ENCODE results near the gene TPBG.

The TPBG gene

DNA sequence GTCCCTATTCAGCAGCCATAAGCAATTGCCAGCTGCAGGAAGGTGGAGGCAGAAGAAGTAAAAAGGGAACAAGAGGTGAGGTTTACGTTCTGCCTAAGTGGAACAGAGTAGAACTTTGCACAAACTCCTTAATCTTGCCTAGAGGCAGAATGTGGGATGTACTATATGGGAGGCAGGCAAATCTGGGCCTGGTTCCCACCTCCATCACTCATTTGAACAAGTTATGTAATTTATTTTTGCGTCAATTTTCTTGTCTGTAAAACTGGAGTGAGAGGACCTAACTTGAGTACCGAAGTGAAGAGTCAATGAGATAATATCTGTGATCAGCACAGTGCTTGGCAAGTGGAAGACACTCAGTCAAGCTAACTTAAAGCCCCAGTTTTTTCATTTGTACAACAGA, 2.0 kb upstream of the TPBG start:
- no peaks in the 10 kb centered on the region for H3K36me3 ChIP-seq (ENCODE audit: control insufficient read depth in 1 of 2, insufficient read depth in 2 of 2, low read length in 2 of 2)
- H3K4me3 ChIP-seq (ENCODE audit: low read depth in 1 of 2, low read length in 2 of 2): no peak overlapping the region
- peaks cover 8 to 29% of the 10 kb centered on the region in 2 donors for H3K27me3 ChIP-seq (ENCODE audit: control insufficient read depth in 1 of 2, insufficient read depth in 2 of 2, low read length in 2 of 2)
- H3K27ac ChIP-seq (ENCODE audit: low read depth, low read length): no peak overlapping the region
- H3K4me1 ChIP-seq (ENCODE audit: control insufficient read depth in 1 of 2, insufficient read depth in 2 of 2, low read length in 2 of 2): peaks cover 4 to 9% of the 10 kb centered on the region in 2 donors
- no peaks in the 10 kb centered on the region for H3K9me3 ChIP-seq (ENCODE audit: control insufficient read depth in 1 of 2, low read length in 2 of 2)
- H3K9ac ChIP-seq (ENCODE audit: low read depth in 1 of 2, low read length in 2 of 2): no peak overlapping the region

DNA sequence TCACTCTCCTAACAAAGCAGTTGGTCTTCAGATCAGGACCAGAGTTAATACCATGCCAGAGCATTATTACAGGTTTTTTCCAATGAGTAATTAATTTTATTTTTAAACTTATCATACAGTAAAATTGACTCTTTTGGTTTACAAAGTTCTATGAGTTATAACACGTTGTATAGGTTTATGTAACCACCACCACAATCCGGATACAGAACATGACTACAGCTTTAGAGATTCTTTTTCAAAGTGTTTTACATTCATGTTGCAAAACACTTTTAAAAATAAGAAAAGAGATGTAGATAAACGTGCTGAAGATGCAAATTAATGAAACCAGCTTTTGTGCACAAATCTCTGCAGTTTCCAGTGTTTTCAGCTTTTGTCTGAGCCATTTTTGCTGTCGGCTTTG, 1.5 kb upstream of the TPBG start:
- Histone ChIP-seq H3K4me1 (ENCODE audit: control insufficient read depth in 1 of 2, insufficient read depth in 2 of 2, low read length in 2 of 2) (peaks cover 4 to 9% of the 10 kb centered on the region in 2 donors), H3K27ac (ENCODE audit: low read depth, low read length) (no peak overlapping the region), H3K9me3 (ENCODE audit: control insufficient read depth in 1 of 2, low read length in 2 of 2) (no peaks in the 10 kb centered on the region), H3K4me3 (ENCODE audit: low read depth in 1 of 2, low read length in 2 of 2) (no peak overlapping the region), H3K9ac (ENCODE audit: low read depth in 1 of 2, low read length in 2 of 2) (no peak overlapping the region), H3K27me3 (ENCODE audit: control insufficient read depth in 1 of 2, insufficient read depth in 2 of 2, low read length in 2 of 2) (peaks cover 8 to 29% of the 10 kb centered on the region in 2 donors), H3K36me3 (ENCODE audit: control insufficient read depth in 1 of 2, insufficient read depth in 2 of 2, low read length in 2 of 2) (no peaks in the 10 kb centered on the region)

DNA sequence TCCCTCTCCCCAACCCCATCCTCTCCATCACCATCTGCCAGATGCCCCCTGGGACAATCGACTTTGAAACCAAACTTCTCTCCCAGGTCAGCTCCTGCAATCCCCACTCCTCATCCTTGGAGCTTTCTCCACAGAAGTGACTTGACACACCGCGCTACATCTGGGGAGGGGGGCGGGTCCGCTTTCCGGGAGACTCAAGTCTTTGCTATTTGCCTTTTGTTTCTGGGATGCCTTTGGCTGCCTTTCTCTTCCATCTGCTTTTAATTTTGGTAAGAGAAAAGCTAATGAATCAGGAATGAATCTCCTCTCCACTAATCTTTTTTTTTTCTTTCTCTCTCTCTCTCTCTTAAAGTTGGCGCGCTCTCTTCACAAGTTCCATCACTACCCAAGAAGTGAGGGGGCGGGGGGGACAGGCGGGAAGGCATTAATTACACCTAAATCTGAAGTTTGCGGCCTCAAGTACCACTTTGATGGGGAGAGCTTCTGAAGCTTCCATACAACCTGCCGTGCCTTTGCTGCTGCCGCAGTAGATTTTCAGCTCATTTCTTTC, 664 bp upstream of the TPBG start:
- peak overlapping the region; percentile 72 to 82 for H3K4me3 ChIP-seq (ENCODE audit: low read depth in 1 of 2, low read length in 2 of 2)
- peak overlapping the region in 1 of 2 donors; percentile 33 for H3K9ac ChIP-seq (ENCODE audit: low read depth in 1 of 2, low read length in 2 of 2)
- no peaks in the 10 kb centered on the region for H3K36me3 ChIP-seq (ENCODE audit: control insufficient read depth in 1 of 2, insufficient read depth in 2 of 2, low read length in 2 of 2)
- H3K27ac ChIP-seq (ENCODE audit: low read depth, low read length): no peak overlapping the region
- H3K27me3 ChIP-seq (ENCODE audit: control insufficient read depth in 1 of 2, insufficient read depth in 2 of 2, low read length in 2 of 2): peaks cover 8 to 29% of the 10 kb centered on the region in 2 donors
- no peaks in the 10 kb centered on the region for H3K9me3 ChIP-seq (ENCODE audit: control insufficient read depth in 1 of 2, low read length in 2 of 2)
- peaks cover 4 to 9% of the 10 kb centered on the region in 2 donors for H3K4me1 ChIP-seq (ENCODE audit: control insufficient read depth in 1 of 2, insufficient read depth in 2 of 2, low read length in 2 of 2)

DNA sequence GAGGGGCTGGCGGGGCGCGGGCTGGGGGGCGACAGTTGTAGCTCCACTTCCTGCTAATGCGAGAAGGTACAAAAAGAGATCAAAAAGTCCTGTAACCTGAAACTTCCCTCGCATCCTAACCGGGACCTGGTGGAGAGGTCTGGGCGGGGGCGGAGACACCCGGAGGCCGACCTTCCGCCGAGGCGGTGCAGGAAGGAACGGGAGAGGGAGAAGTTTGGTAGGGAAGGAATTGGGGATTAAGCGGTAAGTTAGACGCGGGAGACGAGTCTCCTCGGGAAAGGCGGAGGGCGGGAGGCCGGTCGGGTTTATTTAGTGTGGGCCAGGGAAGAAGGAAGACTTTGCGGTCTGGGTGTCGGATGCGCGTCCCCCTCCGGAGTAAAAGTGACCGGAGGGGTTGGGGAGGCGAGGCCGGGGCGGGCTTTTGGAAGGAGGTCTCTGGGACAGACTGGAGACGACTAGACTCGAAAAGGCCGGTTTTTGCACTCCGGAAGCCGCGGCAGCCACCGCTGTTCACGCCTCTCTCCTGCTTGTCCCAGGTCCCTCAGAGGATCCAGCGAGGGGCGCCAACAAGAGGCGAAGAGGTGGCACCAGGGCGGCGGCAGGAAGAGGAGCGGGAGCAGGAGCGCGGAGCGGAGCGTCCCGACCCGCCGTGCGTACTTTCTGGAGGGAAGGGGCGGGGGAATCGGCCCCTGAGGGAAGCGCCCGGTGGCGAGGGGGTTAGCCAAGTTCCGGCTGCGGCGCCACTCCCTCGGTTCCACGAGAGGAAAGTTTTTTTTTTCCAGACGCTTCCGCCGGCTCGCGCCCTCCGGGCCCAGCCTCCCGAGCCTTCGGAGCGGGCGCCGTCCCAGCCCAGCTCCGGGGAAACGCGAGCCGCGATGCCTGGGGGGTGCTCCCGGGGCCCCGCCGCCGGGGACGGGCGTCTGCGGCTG, 734 bp downstream of the TPBG start:
- Histone ChIP-seq H3K4me1 (ENCODE audit: control insufficient read depth in 1 of 2, insufficient read depth in 2 of 2, low read length in 2 of 2) (peaks cover 4 to 9% of the 10 kb centered on the region in 2 donors), H3K36me3 (ENCODE audit: control insufficient read depth in 1 of 2, insufficient read depth in 2 of 2, low read length in 2 of 2) (no peaks in the 10 kb centered on the region), H3K9ac (ENCODE audit: low read depth in 1 of 2, low read length in 2 of 2) (peak overlapping the region; percentile 57 to 63), H3K27me3 (ENCODE audit: control insufficient read depth in 1 of 2, insufficient read depth in 2 of 2, low read length in 2 of 2) (peaks cover 8 to 29% of the 10 kb centered on the region in 2 donors), H3K4me3 (ENCODE audit: low read depth in 1 of 2, low read length in 2 of 2) (peak overlapping the region; percentile 72 to 82), H3K27ac (ENCODE audit: low read depth, low read length) (no peak overlapping the region), H3K9me3 (ENCODE audit: control insufficient read depth in 1 of 2, low read length in 2 of 2) (no peaks in the 10 kb centered on the region)

DNA sequence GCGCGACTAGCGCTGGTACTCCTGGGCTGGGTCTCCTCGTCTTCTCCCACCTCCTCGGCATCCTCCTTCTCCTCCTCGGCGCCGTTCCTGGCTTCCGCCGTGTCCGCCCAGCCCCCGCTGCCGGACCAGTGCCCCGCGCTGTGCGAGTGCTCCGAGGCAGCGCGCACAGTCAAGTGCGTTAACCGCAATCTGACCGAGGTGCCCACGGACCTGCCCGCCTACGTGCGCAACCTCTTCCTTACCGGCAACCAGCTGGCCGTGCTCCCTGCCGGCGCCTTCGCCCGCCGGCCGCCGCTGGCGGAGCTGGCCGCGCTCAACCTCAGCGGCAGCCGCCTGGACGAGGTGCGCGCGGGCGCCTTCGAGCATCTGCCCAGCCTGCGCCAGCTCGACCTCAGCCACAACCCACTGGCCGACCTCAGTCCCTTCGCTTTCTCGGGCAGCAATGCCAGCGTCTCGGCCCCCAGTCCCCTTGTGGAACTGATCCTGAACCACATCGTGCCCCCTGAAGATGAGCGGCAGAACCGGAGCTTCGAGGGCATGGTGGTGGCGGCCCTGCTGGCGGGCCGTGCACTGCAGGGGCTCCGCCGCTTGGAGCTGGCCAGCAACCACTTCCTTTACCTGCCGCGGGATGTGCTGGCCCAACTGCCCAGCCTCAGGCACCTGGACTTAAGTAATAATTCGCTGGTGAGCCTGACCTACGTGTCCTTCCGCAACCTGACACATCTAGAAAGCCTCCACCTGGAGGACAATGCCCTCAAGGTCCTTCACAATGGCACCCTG, 1.6 kb downstream of the TPBG start:
- Histone ChIP-seq H3K27ac (ENCODE audit: low read depth, low read length) (no peak overlapping the region), H3K4me1 (ENCODE audit: control insufficient read depth in 1 of 2, insufficient read depth in 2 of 2, low read length in 2 of 2) (peaks cover 4 to 9% of the 10 kb centered on the region in 2 donors), H3K9me3 (ENCODE audit: control insufficient read depth in 1 of 2, low read length in 2 of 2) (no peaks in the 10 kb centered on the region), H3K9ac (ENCODE audit: low read depth in 1 of 2, low read length in 2 of 2) (peak overlapping the region in 1 of 2 donors; percentile 12), H3K36me3 (ENCODE audit: control insufficient read depth in 1 of 2, insufficient read depth in 2 of 2, low read length in 2 of 2) (no peaks in the 10 kb centered on the region), H3K27me3 (ENCODE audit: control insufficient read depth in 1 of 2, insufficient read depth in 2 of 2, low read length in 2 of 2) (peaks cover 8 to 29% of the 10 kb centered on the region in 2 donors), H3K4me3 (ENCODE audit: low read depth in 1 of 2, low read length in 2 of 2) (peak overlapping the region; percentile 72 to 82)

DNA sequence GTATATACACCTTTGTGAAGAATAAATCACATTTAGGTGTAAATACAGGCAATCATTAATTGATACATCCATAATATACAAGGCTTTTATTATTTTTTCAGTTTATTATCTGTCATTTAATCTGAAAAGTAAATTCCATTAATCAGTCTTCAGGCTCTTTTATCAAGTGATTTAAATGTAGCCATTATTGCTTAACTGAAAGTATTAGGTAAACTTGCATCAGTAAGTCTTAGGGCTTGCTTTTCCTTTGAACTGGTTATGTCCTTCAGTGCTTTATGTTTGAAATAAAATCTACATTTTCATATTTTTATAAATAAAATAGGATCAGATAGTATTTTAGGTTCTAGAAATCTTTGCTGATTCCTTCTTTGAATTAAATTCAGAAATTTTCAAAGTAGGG, 4.1 kb downstream of the TPBG start:
- peaks cover 4 to 9% of the 10 kb centered on the region in 2 donors for H3K4me1 ChIP-seq (ENCODE audit: control insufficient read depth in 1 of 2, insufficient read depth in 2 of 2, low read length in 2 of 2)
- no peak overlapping the region for H3K9ac ChIP-seq (ENCODE audit: low read depth in 1 of 2, low read length in 2 of 2)
- H3K9me3 ChIP-seq (ENCODE audit: control insufficient read depth in 1 of 2, low read length in 2 of 2): no peaks in the 10 kb centered on the region
- no peak overlapping the region for H3K27ac ChIP-seq (ENCODE audit: low read depth, low read length)
- no peaks in the 10 kb centered on the region for H3K36me3 ChIP-seq (ENCODE audit: control insufficient read depth in 1 of 2, insufficient read depth in 2 of 2, low read length in 2 of 2)
- H3K27me3 ChIP-seq (ENCODE audit: control insufficient read depth in 1 of 2, insufficient read depth in 2 of 2, low read length in 2 of 2): peaks cover 6 to 18% of the 10 kb centered on the region in 2 donors
- H3K4me3 ChIP-seq (ENCODE audit: low read depth in 1 of 2, low read length in 2 of 2): no peak overlapping the region

DNA sequence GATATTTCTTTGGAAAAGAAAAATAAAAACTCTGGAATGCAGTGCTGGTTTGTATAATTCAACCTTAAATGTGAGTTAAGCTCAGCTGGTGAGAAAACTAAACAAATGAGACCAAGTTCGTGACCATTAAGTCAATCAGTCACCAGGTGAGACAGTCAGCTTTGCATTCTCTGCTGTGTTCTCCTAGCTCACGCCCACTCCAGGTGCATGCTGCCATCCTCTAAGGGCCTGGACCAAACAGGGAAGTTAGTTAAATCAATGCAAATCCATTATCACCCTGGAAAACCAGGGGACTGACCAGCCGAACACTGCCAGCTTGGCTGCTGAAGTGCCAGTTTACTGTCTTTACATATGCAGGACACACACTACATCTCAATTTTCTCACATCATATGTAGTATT, 7.2 kb downstream of the TPBG start:
- no peaks in the 10 kb centered on the region for H3K36me3 ChIP-seq (ENCODE audit: control insufficient read depth in 1 of 2, insufficient read depth in 2 of 2, low read length in 2 of 2)
- H3K27ac ChIP-seq (ENCODE audit: low read depth, low read length): no peak overlapping the region
- no peaks in the 10 kb centered on the region for H3K9me3 ChIP-seq (ENCODE audit: control insufficient read depth in 1 of 2, low read length in 2 of 2)
- no peaks in the 10 kb centered on the region for H3K4me1 ChIP-seq (ENCODE audit: control insufficient read depth in 1 of 2, insufficient read depth in 2 of 2, low read length in 2 of 2)
- no peak overlapping the region for H3K4me3 ChIP-seq (ENCODE audit: low read depth in 1 of 2, low read length in 2 of 2)
- peaks cover 0 to 4% of the 10 kb centered on the region in 2 donors for H3K27me3 ChIP-seq (ENCODE audit: control insufficient read depth in 1 of 2, insufficient read depth in 2 of 2, low read length in 2 of 2)
- H3K9ac ChIP-seq (ENCODE audit: low read depth in 1 of 2, low read length in 2 of 2): no peak overlapping the region

DNA sequence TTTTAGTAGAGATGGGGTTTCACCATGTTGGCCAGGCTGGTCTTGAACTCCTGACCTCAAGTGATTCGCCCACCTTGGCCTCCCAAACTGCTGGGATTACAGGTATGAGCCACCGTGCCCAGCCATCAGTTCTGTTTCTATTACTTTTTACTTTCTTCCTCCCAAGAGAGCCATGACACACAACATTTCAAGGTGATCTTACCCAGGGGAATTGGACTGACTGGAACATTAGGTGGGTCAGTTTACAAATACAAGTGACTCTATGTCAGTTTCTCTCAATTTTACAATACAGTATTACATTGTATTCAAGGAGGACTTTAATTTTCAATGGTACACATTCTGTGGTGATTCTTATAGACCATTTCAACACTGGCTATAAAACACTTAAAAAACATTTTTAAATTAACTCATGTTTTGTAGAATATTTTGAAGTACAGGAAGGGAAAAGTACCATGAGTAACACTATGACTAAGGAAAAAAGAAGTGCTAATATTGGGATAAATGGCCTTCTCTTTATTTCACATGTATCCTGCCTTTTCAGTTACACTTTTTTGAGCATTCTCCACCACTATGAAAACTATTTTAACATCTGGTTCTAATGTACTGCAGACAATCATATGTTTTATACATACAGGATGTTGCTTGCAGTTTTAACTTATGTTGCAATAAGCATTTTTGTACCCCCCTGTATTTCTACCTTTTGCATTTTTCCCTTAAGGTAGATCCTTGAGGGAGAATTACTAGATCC, 8.4 kb downstream of the TPBG start:
- H3K36me3 ChIP-seq (ENCODE audit: control insufficient read depth in 1 of 2, insufficient read depth in 2 of 2, low read length in 2 of 2): no peaks in the 10 kb centered on the region

DNA sequence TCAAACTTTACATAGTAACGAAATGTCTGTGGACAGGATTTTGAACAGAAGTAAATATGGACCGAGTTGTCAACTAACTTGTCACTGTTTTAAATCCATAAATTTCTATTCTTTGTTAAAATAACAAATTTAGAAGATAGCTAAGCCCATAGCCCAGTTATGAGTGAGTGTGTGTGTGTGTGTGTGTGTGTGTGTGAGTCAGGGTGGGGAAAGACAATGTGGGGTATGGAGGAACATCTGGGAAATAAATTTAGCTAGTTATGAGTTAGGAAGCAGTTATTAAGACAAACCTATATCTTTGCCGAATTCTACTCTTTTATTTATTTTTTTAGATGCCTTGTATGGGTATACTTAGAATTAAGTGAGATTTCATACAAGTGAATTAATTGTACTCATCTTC, 9.0 kb downstream of the TPBG start:
- Histone ChIP-seq H3K9ac (ENCODE audit: low read depth in 1 of 2, low read length in 2 of 2) (no peak overlapping the region), H3K27ac (ENCODE audit: low read depth, low read length) (no peak overlapping the region), H3K36me3 (ENCODE audit: control insufficient read depth in 1 of 2, insufficient read depth in 2 of 2, low read length in 2 of 2) (no peaks in the 10 kb centered on the region), H3K27me3 (ENCODE audit: control insufficient read depth in 1 of 2, insufficient read depth in 2 of 2, low read length in 2 of 2) (no peaks in the 10 kb centered on the region), H3K4me1 (ENCODE audit: control insufficient read depth in 1 of 2, insufficient read depth in 2 of 2, low read length in 2 of 2) (no peaks in the 10 kb centered on the region), H3K4me3 (ENCODE audit: low read depth in 1 of 2, low read length in 2 of 2) (no peak overlapping the region), H3K9me3 (ENCODE audit: control insufficient read depth in 1 of 2, low read length in 2 of 2) (no peaks in the 10 kb centered on the region)

More for the DNA sequence above, 8.4 kb downstream of the TPBG start:
- Histone ChIP-seq H3K4me3 (ENCODE audit: low read depth in 1 of 2, low read length in 2 of 2) (no peak overlapping the region), H3K27ac (ENCODE audit: low read depth, low read length) (no peak overlapping the region), H3K27me3 (ENCODE audit: control insufficient read depth in 1 of 2, insufficient read depth in 2 of 2, low read length in 2 of 2) (no peaks in the 10 kb centered on the region), H3K4me1 (ENCODE audit: control insufficient read depth in 1 of 2, insufficient read depth in 2 of 2, low read length in 2 of 2) (no peaks in the 10 kb centered on the region), H3K9me3 (ENCODE audit: control insufficient read depth in 1 of 2, low read length in 2 of 2) (no peaks in the 10 kb centered on the region), H3K9ac (ENCODE audit: low read depth in 1 of 2, low read length in 2 of 2) (no peak overlapping the region)
